ENCODE data around the gene ASAP3. TPM values are rescaled to one million over a fixed set of nuclear protein-coding genes. Genes with fewer than 3 reads are reported as not detected.
"Not testable (repeated sequence)": the region's sequence is repeated elsewhere in the genome, so short reads cannot be mapped to it uniquely, and the experiment has no call there.

ASAP3 gene
- total RNA-seq, 6 donors from 2014 or later = 29.5 to 47.2 (median 41.8) TPM

GRCh38 chr1:23381233-23381885, 102.6 kb downstream of the ASAP3 start:
- no peaks in the 10 kb centered on the region for H3K9me3 ChIP-seq
- H3K4me3 ChIP-seq = no peak overlapping the region

GRCh38 chr1:23380719-23381118, 103.3 kb downstream of the ASAP3 start:
- Histone ChIP-seq H3K27ac (no peak overlapping the region), H3K4me3 (no peak overlapping the region), H3K36me3 (no peaks in the 10 kb centered on the region), H3K27me3 (no peaks in the 10 kb centered on the region), H3K4me1 (peaks cover 9 to 38% (median 28%) of the 10 kb centered on the region in 4 donors), H3K9me3 (no peaks in the 10 kb centered on the region)
- TF ChIP-seq EP300 (IDR thresholded peaks at IDR 0.05) = no peak
- TF ChIP-seq POLR2A (IDR thresholded peaks at IDR 0.05) = no peak
- no peak for TF ChIP-seq POLR2AphosphoS5 (IDR thresholded peaks at IDR 0.05)
- TF ChIP-seq CTCF (IDR thresholded peaks at IDR 0.05) = no peak
- 60 to 62% methylated on average over 5 of the region's 5 CpGs for WGBS, 2 donors
- ATAC-seq (ENCODE audit: low FRiP score in 2 of 2) = no peak
- DNase-seq = no peak

More at GRCh38 chr1:23381233-23381885, 102.6 kb downstream of the ASAP3 start:
- TF ChIP-seq EP300 (IDR thresholded peaks at IDR 0.05) (no peak), POLR2AphosphoS5 (IDR thresholded peaks at IDR 0.05) (no peak), POLR2A (IDR thresholded peaks at IDR 0.05) (no peak), CTCF (IDR thresholded peaks at IDR 0.05) (no peak)
- Histone ChIP-seq H3K27me3 (no peaks in the 10 kb centered on the region), H3K27ac (no peak overlapping the region), H3K4me1 (peaks cover 9 to 38% (median 28%) of the 10 kb centered on the region in 4 donors), H3K36me3 (no peaks in the 10 kb centered on the region)
- ATAC-seq (ENCODE audit: low FRiP score in 2 of 2) = no peak
- 91 to 92% methylated on average over 5 of the region's 5 CpGs for WGBS, 2 donors
- no peak for DNase-seq

- H3K36me3 ChIP-seq; H3K27me3 ChIP-seq; DNase-seq; H3K27ac ChIP-seq; H3K9me3 ChIP-seq; ATAC-seq (ENCODE audit: low FRiP score in 2 of 2); H3K4me3 ChIP-seq: not testable (repeated sequence)
- H3K4me1 ChIP-seq = peaks cover 9 to 35% (median 24%) of the 10 kb centered on the region in 4 donors
- 69 to 78% methylated on average over 4 of the region's 4 CpGs for WGBS, 2 donors
Measured at GRCh38 chr1:23380236-23380635, 103.7 kb downstream of the ASAP3 start.

Other genes starting within 250 kb of the ASAP3 start
- gene HNRNPR, start 139.9 kb downstream of the ASAP3 start, total RNA-seq = 10 to 100 TPM; 43.9 to 97.7 (median 73.5) TPM
- 10 to 100 TPM in 2 of 6 donors, 1 to 10 TPM in 4; 5.5 to 11.3 (median 8.2) TPM for gene ZNF436, start 114.3 kb downstream of the ASAP3 start, total RNA-seq
- gene TCEA3, start 59.4 kb downstream of the ASAP3 start, total RNA-seq = 100 to 1,000 TPM in 1 of 6 donors, 10 to 100 TPM in 5; 32.5 to 141 (median 42.9) TPM
- gene E2F2, start 47.1 kb upstream of the ASAP3 start, total RNA-seq = 1 to 10 TPM in 5 of 6 donors, under 1 TPM in 1; 0.69 to 1.9 (median 1.1) TPM
- 100 to 1,000 TPM in 4 of 6 donors, 10 to 100 TPM in 2; 75.4 to 269 (median 135) TPM for gene ID3, start 75.3 kb upstream of the ASAP3 start, total RNA-seq
- gene RPL11, start 207.6 kb upstream of the ASAP3 start, total RNA-seq = 1,000 to 10,000 TPM in 1 of 6 donors, 100 to 1,000 TPM in 5; 497 to 1,020 (median 874) TPM

All from upper lobe of left lung (tissue), 6 donors.